B cell (primary cell): ENCODE data around the gene MYT1. TPM values are rescaled to one million over a fixed set of nuclear protein-coding genes. Genes with fewer than 3 reads are reported as not detected.

Experiments
- ATAC-seq: fragments of 200-7000 bp; cut with Tn5 transposase; one replicate; pipeline ENCODE4 v1.10.0; 2021; ENCODE audit warnings: low read depth, mild to moderate bottlenecking, moderate number of reproducible peaks, moderate library complexity
- CTCF ChIA-PET: fragments of 350-600 bp; sonication (Branson Sonifier 250); formaldehyde crosslinking; loops from one replicate; lab custom pipeline; 2021; ENCODE audit warnings: antibody characterized with exemption, inconsistent platforms; lab: Charles Lee
- POLR2A ChIA-PET: fragments of 350-600 bp; sonication (Branson Sonifier 250); formaldehyde crosslinking; loops from one replicate; lab custom pipeline; 2021; ENCODE audit warnings: antibody characterized with exemption; lab: Charles Lee
- DNase-seq: peaks from one replicate; pipeline ENCODE4 v3.0.0; 2013
- H2AFZ ChIP-seq: 2 replicates; pipeline ENCODE4 v1.6.1; 2012; ENCODE audit warnings: mild to moderate bottlenecking, low read depth, low read length; ENCODE audit not compliant: insufficient read depth, poor library complexity, severe bottlenecking
- H3K27ac ChIP-seq, 2 donors: 1 replicate in 1 of 2; 2 replicates in 1 of 2; pipeline ENCODE4 v1.5.1; 2012 to 2013; ENCODE audit warnings: low read length in 2 of 2, mild to moderate bottlenecking in 2 of 2, moderate library complexity in 1 of 2
- H3K27me3 ChIP-seq, 4 experiments: fragments of 200-600 bp in 1 of 4; sonication (generic) in 1 of 4; replicated peaks in 1 of 4; 1 replicate in 2 of 4; 2 replicates in 2 of 4; pipeline versions ENCODE4 v1.6.1 to v1.7.0; 2013 to 2016; ENCODE audit warnings: low read length in 3 of 4, mild to moderate bottlenecking in 2 of 4, mixed read lengths in 1 of 4, moderate library complexity in 1 of 4; ENCODE audit not compliant: insufficient read depth in 4 of 4, control insufficient read depth in 3 of 4; ENCODE audit errors: control extremely low read depth in 1 of 4
- H3K36me3 ChIP-seq, 2 experiments: replicated peaks in 1 of 2; 1 replicate in 1 of 2; 2 replicates in 1 of 2; pipeline versions ENCODE4 v1.6.1 to v1.7.1; 2013; ENCODE audit warnings: low read length in 1 of 2; ENCODE audit not compliant: insufficient read depth in 2 of 2, control insufficient read depth in 1 of 2; ENCODE audit errors: control extremely low read depth in 1 of 2, extremely low read depth in 1 of 2
- H3K4me1 ChIP-seq, 2 donors: fragments of 200-600 bp in 1 of 2; sonication (generic) in 1 of 2; 1 replicate in 1 of 2; 2 replicates in 1 of 2; pipeline versions ENCODE4 v1.5.1 to v1.6.1; 2013 to 2017; ENCODE audit warnings: low read length in 2 of 2; ENCODE audit not compliant: control insufficient read depth in 2 of 2, insufficient read depth in 2 of 2
- H3K4me2 ChIP-seq: replicated peaks from 2 replicates; pipeline ENCODE3; 2012; ENCODE audit warnings: mild to moderate bottlenecking, low read depth, low read length; ENCODE audit not compliant: poor library complexity, severe bottlenecking
- H3K4me3 ChIP-seq, 5 experiments: fragments of 200-600 bp in 1 of 5; sonication (generic) in 1 of 5; 1 replicate in 3 of 5; 2 replicates in 2 of 5; pipeline versions ENCODE4 v1.5.1 to v1.7.0; 2011 to 2016; ENCODE audit warnings: low read length in 4 of 5, mild to moderate bottlenecking in 4 of 5, low read depth in 2 of 5, control low read depth in 1 of 5, moderate library complexity in 1 of 5; ENCODE audit not compliant: insufficient read depth in 1 of 5; ENCODE audit errors: control extremely low read depth in 1 of 5, extremely low read depth in 1 of 5
- H3K79me2 ChIP-seq: fragments of 200-600 bp; sonication (generic); one replicate; pipeline ENCODE4 v1.6.0; 2016; ENCODE audit warnings: low read length; ENCODE audit not compliant: control insufficient read depth, insufficient read depth
- H3K9ac ChIP-seq: fragments of 200-600 bp; sonication (generic); 2 replicates; pipeline ENCODE4 v1.6.1; 2017; ENCODE audit warnings: mild to moderate bottlenecking, low read length, moderate library complexity
- H3K9me3 ChIP-seq, 3 donors: one replicate each; pipeline versions ENCODE4 v1.6.1 to v1.7.1; 2013; ENCODE audit warnings: low read length in 2 of 3; ENCODE audit not compliant: control insufficient read depth in 2 of 3, insufficient read depth in 1 of 3; ENCODE audit errors: control extremely low read depth in 1 of 3
- H4K20me1 ChIP-seq: 2 replicates; pipeline ENCODE4 v1.6.0; 2012; ENCODE audit warnings: mild to moderate bottlenecking, low read length; ENCODE audit not compliant: insufficient read depth, control insufficient read depth, poor library complexity, severe bottlenecking
- H3K27ac Mint-ChIP-seq: one replicate; pipeline ENCODE4 v1.8.0; 2021; ENCODE audit warnings: mixed read lengths
- H3K27me3 Mint-ChIP-seq: one replicate; pipeline ENCODE4 v1.8.0; 2021; ENCODE audit warnings: mixed read lengths
- H3K4me1 Mint-ChIP-seq: one replicate; pipeline ENCODE4 v1.8.0; 2021; ENCODE audit warnings: mixed read lengths
- H3K4me3 Mint-ChIP-seq: one replicate; pipeline ENCODE4 v1.8.0; 2021; ENCODE audit warnings: mixed read lengths
- H3K9me3 Mint-ChIP-seq: one replicate; pipeline ENCODE4 v1.8.0; 2022; ENCODE audit warnings: mixed read lengths; ENCODE audit not compliant: insufficient read depth
- EZH2 ChIP-seq: IDR thresholded peaks from 2 replicates; pipeline ENCODE4 v1.6.1; 2012; ENCODE audit warnings: borderline replicate concordance, low read depth, mild to moderate bottlenecking, moderate library complexity, low read length; ENCODE audit not compliant: insufficient read depth, poor library complexity, severe bottlenecking
- WGBS: methylation state at CpG from one replicate; pipeline ENCODE4 v1.1.5; 2013; ENCODE audit warnings: missing lambda C conversion rate; ENCODE audit not compliant: insufficient coverage; 5-methylcytosine and 5-hydroxymethylcytosine counted together
- intact Hi-C: fragments of 100-400 bp; cut with micrococcal nuclease; formaldehyde crosslinking; loops from one replicate; pipeline ENCODE4 v1.10.0; 2022
- polyA plus RNA-seq: library from polyadenylated mRNA; depleted of rRNA; stranded (reverse); fragments of >200 nt; gene quantifications from 2 replicates; pipeline ENCODE4 v1.2.3, GENCODE V29; 2012
- total RNA-seq, 2 donors: library from RNA; stranded (reverse); fragments of 120-200 nt in 1 of 2; gene quantifications; 1 replicate in 1 of 2; 2 replicates in 1 of 2; pipeline versions ENCODE4 v1.2.3 to v1.2.4, GENCODE V29; 2013 to 2022
- TF ChIP-seq, protein P1 (sequence below): fragments of 200-600 bp; IDR thresholded peaks from one replicate; pipeline ENCODE4 v1.8.0; 2022; ENCODE audit warnings: antibody characterized with exemption, mild to moderate bottlenecking

The MYT1 gene
- total and polyA plus RNA-seq, 2 donors (not counting 1 experiment from before 2014, with no cell fraction given): 0.49 to 42.2 TPM

DNA sequence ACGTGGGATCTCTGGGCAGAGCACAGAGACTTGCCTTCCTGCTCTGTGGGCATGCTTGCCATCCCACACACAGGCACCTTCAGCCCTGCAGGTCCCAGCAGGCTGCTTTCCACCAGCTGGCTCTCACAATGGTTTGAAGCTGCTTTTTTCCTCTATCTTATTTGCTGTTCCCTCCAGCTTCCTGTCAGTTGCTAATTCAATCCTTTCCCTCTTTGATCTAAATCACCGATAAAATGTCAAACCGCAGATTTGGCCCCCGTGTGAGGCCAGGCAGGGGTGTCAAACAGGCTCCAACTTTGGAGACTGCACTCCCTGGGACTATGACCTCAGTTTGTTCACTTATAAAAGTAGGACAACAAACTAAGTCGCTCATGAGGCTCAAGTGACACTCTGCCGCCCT, 50.7 kb downstream of the MYT1 start:
- Mint-ChIP-seq H3K9me3 (no peaks in the 10 kb centered on the region), H3K27ac (no peak overlapping the region), H3K4me1 (no peaks in the 10 kb centered on the region), H3K4me3 (no peak overlapping the region), H3K27me3 (peaks cover 8% of the 10 kb centered on the region)
- WGBS: 46% methylated on average over 6 of the region's 6 CpGs
- Histone ChIP-seq H3K36me3 (no peaks in the 10 kb centered on the region), H3K27me3 (no peaks in the 10 kb centered on the region), H3K79me2 (no peaks in the 10 kb centered on the region), H2AFZ (no peak overlapping the region), H3K9ac (no peak overlapping the region), H3K27ac (no peak overlapping the region), H4K20me1 (no peaks in the 10 kb centered on the region), H3K4me2 (no peak overlapping the region), H3K9me3 (no peaks in the 10 kb centered on the region), H3K4me3 (no peak overlapping the region), H3K4me1 (no peaks in the 10 kb centered on the region)
- ATAC-seq: no peak
- CTCF ChIA-PET: no interaction called here
- POLR2A ChIA-PET: no interaction called here
- TF ChIP-seq EZH2: no peak
- TF ChIP-seq, protein P1, sequence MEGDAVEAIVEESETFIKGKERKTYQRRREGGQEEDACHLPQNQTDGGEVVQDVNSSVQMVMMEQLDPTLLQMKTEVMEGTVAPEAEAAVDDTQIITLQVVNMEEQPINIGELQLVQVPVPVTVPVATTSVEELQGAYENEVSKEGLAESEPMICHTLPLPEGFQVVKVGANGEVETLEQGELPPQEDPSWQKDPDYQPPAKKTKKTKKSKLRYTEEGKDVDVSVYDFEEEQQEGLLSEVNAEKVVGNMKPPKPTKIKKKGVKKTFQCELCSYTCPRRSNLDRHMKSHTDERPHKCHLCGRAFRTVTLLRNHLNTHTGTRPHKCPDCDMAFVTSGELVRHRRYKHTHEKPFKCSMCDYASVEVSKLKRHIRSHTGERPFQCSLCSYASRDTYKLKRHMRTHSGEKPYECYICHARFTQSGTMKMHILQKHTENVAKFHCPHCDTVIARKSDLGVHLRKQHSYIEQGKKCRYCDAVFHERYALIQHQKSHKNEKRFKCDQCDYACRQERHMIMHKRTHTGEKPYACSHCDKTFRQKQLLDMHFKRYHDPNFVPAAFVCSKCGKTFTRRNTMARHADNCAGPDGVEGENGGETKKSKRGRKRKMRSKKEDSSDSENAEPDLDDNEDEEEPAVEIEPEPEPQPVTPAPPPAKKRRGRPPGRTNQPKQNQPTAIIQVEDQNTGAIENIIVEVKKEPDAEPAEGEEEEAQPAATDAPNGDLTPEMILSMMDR: no peak
- DNase-seq: no peak
- intact Hi-C loops: no loop called here

DNA sequence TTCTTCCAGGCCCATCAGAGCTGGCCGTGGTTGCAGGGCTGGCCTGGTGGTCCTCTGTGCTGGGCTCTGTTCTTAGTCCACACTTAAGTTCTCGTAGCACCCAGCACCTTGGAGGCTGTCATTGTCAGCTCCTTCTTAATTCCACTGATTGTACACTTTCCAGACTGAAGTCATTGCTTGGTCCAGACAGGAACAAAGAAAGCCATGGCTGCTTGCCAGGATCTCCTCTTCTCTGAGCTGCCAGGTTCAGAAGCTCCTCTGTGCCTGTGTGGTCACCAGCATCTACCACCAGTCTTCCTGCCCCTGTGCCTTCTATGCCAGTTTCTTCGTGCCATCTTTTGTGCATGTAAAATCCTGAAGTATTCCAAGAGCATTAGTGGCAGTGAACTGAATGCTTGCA, 51.8 kb downstream of the MYT1 start:
- H3K4me3 ChIP-seq: no peak overlapping the region
- ChIA-PET POLR2A (no interaction called here), CTCF (no interaction called here)
- H3K27me3 ChIP-seq: no peaks in the 10 kb centered on the region
- no peaks in the 10 kb centered on the region for H3K36me3 ChIP-seq
- TF ChIP-seq, protein P1: no peak
- TF ChIP-seq EZH2: no peak
- no peak for ATAC-seq
- no peak overlapping the region for H2AFZ ChIP-seq
- no peak overlapping the region for H3K27ac Mint-ChIP-seq
- H3K4me2 ChIP-seq: no peak overlapping the region
- no peaks in the 10 kb centered on the region for H3K4me1 Mint-ChIP-seq
- H3K79me2 ChIP-seq: no peaks in the 10 kb centered on the region
- DNase-seq: no peak
- no peak overlapping the region for H3K27ac ChIP-seq
- intact Hi-C loops: no loop called here
- H3K4me3 Mint-ChIP-seq: no peak overlapping the region
- 95% methylated on average over 2 of the region's 3 CpGs for WGBS
- H3K9me3 Mint-ChIP-seq: no peaks in the 10 kb centered on the region
- no peak overlapping the region for H3K9ac ChIP-seq
- H3K9me3 ChIP-seq: no peaks in the 10 kb centered on the region
- H3K27me3 Mint-ChIP-seq: peaks cover 8% of the 10 kb centered on the region
- H3K4me1 ChIP-seq: no peaks in the 10 kb centered on the region
- H4K20me1 ChIP-seq: no peaks in the 10 kb centered on the region
